Activated CD4-positive, alpha-beta T cell treated with anti-CD3 and anti-CD28 coated beads, Interleukin-2, Interleukin-6, amounts not matched to agents 100 ng/mL and 50 ng/mL, durations not matched to agents 16 hours and 8 hours (primary cell): ENCODE data around the gene IL17RC.
"Not testable (repeated sequence)": the region's sequence is repeated elsewhere in the genome, so short reads cannot be mapped to it uniquely, and the experiment has no call there.

Experiments
- DNase-seq: peaks from one replicate; pipeline ENCODE4 v3.0.0-alpha.2; 2020

The IL17RC gene

DNA sequence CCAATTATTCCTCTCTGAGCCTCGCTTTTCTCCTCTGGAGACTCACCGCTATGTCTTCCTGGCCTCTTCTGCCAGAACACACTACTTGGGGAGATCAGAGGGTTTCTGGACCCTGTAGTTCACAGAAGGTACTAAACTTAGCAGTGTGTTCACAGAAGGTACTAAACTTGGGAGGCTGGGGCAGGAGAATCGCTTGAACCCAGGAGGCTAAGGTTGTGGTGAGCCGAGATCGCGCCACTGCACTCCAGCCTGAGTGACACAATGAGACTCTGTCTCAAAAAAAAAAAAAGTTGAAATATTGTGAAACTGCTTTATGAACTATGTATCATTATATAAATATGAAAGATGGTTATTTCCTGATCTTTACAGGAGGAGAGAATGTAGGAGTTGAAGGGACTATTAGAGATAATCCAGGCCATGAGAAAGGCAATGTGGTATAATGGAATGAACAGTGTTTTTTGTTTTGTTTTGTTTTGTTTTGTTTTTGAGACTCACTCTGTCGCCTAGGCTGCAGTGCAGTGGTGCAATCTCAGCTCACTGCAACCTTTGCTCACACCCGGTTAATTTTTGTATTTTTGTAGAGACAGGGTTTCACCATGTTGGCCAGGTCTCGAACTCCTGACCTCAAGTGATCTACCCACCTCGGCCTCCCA is 20.0 kb upstream of the IL17RC start:
- not testable (repeated sequence) for DNase-seq

DNA sequence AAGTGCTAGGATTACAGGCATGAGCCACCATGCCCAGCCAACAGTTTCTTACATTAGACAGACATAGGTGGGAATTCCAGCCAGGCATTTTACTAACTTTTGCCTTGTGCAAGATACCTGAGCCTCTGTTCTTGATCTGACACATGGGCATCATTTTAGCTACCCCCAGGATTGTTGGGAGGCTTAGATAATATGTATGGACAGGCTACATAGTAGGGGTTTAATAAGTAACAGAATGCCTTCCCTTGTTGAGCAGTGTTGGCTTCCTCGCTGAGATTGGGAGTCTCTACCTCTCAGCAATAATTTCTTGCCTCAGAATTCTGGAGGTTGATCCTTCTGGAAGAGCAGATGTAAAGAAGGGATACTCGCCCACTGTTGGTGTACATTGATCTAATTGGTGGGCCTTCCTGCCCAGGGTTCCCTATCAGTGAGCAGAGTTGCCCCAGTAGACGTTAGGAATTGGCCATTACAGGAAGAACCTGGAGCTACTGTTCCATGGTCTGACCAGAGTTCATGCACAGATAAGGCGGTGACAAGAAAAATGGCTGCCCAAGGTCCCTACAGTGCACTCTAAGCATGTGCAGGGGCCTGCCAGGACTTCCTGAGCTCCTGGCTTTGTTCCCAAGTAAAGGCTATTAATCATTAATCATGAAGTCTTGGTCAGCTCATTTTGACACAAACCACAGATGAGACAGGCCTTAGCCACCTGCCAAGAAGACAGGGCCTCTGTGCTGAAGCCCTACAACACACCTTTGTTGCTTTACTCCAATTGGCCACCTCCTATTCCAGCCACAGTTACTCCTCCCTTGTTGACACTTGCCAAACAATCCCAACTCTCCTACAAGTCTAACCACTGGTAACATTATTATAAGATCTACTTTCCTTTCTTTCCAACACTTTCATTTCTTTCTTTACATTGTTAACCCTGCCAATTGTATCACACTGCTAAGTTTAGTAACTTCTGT is 19.2 kb upstream of the IL17RC start:
- DNase-seq, result no peak

DNA sequence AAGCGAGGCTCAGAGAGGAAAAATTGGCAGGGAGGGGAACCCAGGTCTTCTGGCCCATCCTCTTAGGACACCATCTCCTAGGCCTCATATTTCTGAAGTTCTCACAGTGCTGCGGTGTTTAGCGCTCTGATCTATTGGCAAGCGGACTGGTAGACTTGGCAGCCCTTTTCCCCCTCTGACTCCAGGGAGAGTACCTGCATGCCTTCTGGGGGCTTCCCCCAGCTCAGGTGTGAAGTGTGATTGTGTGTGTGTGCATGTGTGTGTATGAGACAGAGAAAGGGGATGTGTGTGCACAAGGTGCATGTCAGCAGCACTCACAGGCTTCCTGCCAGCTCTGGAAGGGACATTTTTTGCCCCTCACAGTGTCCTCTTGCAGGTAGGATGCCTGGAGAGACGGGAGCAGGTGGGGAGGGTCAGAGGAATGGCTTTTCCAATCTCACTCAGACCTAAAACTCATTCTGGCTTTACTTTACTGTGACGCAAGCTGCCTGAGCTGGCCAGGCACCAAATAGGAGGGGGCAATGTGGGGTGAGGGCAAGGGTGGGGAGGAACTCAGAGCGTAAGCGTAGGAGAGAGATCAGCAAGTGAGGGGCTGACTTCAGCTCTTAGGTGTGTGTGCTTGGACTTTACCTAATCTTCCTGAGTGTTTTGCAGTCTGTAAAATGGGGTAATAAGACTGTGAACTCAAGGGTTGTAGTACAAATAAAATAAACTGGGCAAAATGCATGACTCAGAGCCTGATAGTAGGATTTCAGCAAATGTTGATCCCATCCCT is 18.2 kb upstream of the IL17RC start:
- no peak for DNase-seq

DNA sequence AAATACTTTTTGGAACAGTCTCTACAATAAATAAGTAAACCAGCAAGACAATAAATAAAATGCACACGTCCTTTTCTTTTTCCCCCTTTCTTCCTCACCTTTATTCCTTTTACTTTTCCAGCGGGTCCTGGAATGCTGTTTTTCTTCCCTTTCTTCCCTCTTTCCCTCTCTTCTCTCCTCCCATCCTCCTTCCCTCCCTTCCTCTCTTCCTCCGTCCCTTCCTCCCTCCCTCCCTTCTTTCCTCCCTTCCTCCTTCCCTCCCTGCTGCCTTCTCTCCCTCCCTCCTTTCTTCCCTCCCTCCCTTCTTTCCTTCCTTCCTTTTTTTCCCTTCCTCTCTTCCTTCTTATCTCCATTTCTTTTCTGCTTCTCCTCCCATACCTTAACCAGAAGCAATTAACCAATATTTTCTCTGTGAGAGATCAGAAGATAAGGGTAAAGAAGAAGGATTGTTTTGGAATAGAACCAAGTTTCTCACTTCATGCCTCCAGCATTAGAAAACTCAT is 17.6 kb upstream of the IL17RC start:
- DNase-seq, result no peak

DNA sequence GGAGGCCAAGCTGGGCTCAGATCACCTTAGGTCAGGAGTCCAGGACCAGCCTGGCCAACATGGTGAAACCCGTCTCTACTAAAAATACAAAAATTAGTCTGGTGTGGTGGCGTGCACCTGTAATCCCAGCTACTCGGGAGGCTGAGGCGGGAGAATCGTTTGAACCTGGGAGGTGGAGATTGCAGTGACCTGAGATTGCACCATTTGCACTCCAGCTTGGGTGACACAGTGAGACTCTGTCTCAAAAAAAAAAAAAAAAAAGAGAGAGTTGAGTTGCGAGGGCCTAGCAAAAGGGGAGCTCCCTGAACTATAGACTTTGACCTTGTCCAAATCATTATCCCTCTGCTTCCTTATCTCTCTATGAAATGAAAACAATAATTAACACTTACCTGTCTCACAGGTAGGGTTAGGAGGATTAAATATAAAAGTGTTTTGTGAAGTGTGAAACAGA is 15.9 kb upstream of the IL17RC start:
- not testable (repeated sequence) for DNase-seq

DNA sequence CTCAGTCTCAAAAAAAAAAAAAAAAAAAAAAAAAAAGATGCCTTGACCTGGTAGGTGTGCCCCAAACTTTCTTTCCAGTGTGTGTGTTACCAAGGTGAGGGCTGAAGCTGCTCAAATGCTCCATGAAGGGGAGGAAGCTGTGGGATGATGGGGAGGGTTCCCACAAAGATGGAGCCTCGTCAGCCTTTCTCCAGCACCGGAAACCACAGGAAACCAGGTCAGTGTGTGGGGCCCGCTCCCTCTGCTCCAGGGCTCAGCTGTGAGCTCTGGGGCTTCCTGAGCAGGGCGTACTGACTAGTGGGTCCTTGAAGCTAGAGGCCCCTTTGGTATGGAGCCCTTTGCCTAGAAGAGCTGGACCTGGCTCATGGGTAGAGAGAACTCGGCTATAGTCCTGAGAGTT is 14.9 kb upstream of the IL17RC start:
- peak; percentile 66 for DNase-seq

DNA sequence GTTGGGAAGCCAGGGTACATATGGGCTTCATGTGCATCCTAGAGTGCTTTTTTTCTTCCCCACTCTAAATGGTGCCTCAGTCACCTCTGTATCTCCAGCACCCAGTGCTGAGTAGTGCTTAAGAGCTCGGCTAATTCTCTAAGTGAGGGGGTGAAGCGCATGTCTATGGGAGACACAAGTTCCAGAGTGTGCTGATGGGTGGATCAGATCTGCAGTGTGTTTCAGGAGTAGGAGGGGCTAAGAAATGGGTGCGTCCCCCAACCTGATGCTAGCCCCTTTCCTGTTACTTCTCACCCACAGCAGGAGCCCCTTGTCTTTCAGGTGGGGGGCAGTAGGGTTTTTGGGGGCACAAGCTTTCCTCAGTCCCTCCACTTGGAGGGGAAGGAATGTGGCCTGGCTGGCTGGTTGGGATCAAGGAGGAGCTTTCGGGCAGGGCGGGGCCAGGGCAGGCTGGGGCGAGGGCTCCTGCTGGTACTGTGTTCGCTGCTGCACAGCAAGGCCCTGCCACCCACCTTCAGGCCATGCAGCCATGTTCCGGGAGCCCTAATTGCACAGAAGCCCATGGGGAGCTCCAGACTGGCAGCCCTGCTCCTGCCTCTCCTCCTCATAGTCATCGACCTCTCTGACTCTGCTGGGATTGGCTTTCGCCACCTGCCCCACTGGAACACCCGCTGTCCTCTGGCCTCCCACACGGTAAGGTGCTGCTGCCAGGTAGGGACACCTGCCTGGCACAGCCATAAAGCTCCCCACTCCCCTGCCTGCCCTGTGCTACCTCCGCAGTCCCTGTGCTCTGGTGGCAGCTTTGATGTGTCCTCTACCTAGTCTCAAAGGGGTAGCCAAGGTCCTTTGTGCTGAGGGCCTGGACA is 14.3 kb upstream of the IL17RC start, which contains the start of gene IL17RE:
Gene IL17RE (plus strand): TSS at position 477 of the 866 bp plus-strand sequence. CDS start 85 bp downstream, at position 562.
- no peak for DNase-seq

DNA sequence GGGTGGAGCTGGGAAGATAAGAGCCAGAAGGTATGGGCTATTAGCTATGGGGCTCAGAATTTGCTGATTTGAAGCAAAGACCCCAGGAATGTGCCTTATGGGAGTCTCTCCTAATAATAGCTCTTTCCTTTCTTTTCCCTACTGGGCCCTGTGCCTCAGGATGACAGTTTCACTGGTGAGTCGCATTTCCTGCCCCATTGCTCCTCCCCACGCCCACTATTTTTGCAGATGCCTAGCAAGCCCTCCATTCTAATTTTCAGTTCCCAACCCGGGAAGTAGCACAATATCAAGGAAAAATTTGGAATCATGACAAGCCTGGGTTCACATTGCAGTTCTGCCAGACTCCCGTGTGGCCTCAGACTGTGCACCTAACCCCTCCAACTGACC is 13.7 kb upstream of the IL17RC start:
- DNase-seq, result no peak

DNA sequence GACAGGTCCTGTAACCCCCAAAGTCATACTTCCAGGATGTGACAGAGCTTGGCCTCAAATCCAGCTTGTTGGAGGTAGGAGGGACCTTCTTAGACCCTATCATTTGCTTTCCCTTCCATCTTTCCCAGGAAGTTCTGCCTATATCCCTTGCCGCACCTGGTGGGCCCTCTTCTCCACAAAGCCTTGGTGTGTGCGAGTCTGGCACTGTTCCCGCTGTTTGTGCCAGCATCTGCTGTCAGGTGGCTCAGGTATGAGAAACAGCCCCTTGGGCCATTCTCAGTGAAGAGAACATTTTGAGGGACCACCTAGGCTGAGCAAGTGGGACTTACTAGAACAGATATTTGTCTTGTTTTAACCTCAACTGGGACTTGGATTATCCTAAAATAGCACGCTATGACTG is 13.0 kb upstream of the IL17RC start:
- no peak for DNase-seq

DNA sequence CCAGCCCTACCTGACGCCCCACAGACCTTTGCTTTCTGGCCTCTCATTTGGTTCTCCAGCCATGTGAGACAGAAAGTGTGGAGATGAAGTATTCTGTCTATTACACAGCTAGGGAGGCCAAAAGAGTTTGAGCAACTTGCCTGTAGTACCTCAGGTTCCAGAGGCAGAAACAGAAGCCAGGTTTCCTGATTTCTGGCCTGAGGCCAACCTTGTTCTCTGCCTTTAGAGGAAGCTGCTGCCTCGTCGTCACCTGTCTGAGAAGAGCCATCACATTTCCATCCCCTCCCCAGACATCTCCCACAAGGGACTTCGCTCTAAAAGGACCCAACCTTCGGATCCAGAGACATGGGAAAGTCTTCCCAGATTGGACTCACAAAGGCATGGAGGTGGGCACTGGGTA is 10.4 kb upstream of the IL17RC start:
- no peak for DNase-seq

DNA sequence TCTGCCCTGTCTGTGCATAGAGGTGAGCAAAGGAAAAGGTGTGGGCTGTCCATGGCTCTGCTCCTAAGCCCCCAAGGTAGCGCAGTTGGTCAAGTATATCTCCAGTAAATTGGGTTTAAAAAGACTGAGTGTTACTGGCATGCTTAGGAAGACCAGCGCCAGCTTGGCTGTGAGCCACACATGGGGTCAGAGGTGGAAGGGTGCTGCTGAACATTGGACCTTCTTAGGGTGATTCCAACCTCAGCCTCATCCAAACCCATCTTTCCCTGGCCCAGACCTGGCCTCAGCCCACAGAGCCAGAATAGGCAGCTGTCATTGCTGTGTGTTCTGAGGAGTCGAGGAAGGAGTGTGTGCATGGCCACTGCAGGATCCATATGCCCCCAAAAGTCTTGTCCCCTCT is 8.6 kb upstream of the IL17RC start:
- no peak for DNase-seq

DNA sequence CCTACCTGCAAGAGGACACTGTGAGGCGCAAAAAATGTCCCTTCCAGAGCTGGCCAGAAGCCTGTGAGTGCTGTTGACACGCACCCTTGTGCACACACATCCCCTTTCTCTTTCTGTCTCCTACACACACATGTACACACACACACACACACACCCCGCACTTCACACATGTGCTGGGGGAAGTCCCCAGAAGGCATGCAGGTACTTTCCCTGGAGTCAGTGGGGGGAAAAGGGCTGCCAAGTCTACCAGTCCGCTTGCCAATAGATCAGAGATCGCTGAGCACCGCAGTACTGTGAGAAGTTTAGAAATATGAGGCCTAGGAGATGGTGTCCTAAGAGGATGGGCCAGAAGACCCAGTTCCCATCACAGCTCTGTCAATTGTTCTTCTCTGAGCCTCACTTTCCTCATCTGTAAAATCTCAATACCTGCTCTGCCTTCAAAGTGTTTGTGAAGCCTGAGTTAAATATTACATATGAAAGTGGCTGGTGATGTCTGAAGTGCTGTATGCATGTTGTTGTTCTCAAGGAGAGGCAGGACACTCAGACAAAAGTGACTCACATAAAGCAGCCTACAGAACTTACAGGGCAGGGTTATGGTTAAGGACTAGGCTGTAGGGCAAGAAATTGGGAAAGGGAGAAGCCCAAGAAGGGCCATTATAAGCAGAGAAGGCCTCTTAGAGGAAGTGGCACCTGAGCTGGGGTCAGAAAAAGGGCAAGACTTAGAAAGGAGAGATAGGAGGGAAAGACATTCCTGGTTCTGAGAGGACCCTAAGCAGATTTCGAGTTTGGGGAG is 7.5 kb upstream of the IL17RC start:
- no peak for DNase-seq

DNA sequence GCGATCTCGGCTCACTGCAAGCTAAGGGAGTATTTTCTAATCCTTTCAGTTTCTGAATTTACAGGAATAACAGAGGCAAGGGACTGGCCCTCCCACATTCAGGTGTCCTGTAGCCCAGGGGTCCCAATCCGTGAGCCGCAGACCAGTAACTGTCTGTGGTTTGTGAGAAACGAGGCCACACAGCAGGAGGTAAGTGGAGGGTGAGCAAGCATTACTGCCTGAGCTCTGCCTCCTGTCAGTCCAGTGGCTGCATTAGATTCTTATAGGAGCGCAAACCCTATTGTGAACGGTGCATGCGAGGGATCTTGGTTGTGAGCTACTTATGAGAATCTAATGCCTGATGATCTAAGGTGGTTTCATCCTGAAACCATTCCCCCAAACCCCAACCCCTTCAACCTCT is 5.0 kb upstream of the IL17RC start:
- DNase-seq, result no peak

DNA sequence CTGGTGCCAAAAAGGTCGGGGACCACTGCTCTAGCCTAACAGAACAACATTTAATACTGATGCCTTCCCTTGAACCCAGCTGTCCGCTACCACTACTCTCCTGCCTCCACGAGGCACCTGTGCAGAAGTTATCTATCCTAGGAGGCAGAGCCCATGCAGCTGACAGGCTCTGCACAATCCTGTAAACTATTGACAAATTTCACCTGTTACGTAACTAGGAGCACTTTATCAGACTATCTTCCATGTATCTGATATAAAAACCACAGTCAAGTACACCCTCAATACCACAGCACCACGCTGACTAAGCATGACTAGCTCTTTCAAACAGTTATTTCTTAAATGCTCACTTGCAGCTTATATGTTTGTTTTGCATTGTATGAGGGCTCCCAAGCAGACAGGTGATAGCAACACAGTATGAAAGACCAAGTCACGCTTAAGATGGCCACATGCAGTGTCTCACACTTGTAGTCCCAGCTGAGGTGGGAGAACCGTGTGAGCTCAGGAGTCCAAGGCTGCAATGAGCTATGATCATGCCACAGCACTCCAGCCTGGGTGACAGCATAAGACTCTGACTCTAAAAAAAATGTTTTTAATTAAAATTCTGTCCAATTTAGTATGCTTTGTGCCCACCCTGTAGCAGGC is 4.5 kb upstream of the IL17RC start:
- DNase-seq, result peak; percentile 27

DNA sequence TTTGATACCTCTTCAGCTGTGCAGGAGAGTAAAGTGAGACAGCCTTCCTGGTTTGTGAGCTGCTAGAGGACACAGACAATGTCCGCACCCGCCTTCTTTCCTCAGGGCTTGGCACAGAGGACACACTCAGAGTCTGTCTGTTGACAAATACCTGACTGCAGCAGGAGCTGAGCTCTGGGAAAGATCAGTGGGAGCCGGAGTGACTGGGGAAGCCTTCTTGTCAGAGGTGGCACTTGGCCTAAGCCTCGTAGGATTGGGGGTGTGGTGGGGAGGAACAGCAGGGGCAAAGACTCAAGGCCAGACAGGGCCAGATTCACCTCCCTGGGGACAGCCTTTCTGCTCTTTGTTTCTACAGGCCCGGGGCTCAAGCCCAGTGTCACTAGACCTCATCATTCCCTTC is 3.3 kb upstream of the IL17RC start:
- no peak for DNase-seq

DNA sequence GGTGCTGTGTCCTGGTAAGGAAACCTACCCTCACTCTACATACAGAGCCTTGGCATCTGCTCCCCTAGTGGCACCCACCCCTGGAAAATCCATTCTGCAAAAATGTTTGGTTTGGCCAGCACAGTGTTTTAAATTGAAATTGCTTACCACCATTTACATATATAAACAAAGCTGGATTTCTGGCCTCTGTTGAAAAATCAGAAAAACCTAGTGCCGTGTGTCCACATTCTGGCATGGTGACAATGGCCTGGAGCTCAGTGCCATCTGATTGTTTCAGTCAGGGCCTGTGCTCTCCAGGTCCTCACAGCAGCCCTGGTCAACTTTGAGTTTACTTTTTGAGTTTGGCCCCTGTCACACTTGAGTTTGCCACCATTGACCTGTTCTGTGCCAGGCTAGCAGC is 2.9 kb upstream of the IL17RC start:
- DNase-seq, result no peak

DNA sequence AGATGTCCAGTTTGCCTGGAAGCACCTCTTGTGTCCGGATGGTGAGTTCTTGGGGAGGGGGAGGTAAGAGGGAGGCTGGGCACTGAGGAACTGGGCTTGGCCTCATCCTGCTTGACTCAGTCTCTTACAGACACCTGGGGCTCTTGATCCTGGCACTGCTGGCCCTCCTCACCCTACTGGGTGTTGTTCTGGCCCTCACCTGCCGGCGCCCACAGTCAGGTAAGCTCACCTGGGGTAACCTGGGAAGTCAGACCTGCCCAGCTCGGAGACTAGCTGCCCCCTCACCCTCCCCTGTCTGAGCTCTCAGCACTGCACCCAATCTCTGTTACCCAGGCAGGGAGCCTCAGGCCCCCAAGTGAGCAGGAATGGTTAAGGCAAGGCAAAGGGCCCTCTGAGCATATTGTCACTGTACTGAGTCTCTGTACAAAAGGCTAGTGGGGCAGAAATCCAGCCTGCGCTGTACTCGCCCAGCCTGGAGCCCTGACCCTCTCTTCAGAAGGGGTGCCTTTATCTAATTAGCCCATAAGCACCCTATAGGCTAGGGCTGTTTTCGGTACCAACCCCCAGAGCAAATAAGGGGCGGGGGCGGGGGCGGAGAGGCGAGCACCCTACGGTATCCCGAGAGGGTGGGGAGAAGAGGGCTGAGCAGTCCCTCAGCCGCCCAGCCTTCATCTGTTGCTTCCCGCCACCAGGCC is 2.2 kb upstream of the IL17RC start:
- DNase-seq, result no peak

DNA sequence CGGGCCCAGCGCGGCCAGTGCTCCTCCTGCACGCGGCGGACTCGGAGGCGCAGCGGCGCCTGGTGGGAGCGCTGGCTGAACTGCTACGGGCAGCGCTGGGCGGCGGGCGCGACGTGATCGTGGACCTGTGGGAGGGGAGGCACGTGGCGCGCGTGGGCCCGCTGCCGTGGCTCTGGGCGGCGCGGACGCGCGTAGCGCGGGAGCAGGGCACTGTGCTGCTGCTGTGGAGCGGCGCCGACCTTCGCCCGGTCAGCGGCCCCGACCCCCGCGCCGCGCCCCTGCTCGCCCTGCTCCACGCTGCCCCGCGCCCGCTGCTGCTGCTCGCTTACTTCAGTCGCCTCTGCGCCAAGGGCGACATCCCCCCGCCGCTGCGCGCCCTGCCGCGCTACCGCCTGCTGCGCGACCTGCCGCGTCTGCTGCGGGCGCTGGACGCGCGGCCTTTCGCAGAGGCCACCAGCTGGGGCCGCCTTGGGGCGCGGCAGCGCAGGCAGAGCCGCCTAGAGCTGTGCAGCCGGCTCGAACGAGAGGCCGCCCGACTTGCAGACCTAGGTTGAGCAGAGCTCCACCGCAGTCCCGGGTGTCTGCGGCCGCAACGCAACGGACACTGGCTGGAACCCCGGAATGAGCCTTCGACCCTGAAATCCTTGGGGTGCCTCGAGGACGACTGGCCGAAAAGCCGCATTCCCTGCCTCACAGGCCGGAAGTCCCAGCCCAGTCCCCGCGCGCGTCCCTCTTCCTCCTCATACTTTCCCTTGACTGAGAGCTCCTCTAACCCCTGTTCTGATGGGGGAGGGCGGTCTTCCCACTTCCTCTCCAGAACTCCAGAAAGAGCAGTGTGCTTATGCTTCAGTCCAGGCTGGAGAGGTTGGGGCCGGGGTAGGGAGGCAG is 1.4 kb upstream of the IL17RC start:
- DNase-seq, result peak; percentile 33

DNA sequence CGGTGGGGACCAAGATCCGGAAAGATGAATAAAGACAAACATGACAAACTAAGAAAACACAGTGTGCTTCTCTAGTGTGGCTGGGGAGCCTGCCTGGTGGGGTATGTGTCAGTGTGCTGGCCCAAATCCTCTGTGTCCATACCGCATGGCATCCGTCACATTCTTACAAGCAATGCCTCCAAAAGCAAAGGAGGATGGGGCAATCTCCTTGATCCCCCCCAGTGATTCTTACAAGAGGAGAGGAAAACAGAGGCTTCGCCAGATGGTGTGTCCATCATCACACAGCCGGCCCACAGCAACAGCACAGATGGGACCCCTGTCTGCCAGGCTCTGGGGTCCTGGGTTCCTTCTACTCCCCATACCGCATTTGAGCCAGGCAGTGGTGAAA is 558 bp upstream of the IL17RC start:
- no peak for DNase-seq
